Hypothalamus (tissue), 51 donors: ENCODE measurements around the gene XRCC1.
"Not testable (repeated sequence)": the region's sequence is repeated elsewhere in the genome, so short reads cannot be mapped to it uniquely, and the experiment has no call there.

ENCODE experiments used
- DNase-seq, 51 donors: peaks; one replicate each; lab custom pipeline; 2025; lab: John Stamatoyannopoulos, UW

Gene XRCC1

DNA sequence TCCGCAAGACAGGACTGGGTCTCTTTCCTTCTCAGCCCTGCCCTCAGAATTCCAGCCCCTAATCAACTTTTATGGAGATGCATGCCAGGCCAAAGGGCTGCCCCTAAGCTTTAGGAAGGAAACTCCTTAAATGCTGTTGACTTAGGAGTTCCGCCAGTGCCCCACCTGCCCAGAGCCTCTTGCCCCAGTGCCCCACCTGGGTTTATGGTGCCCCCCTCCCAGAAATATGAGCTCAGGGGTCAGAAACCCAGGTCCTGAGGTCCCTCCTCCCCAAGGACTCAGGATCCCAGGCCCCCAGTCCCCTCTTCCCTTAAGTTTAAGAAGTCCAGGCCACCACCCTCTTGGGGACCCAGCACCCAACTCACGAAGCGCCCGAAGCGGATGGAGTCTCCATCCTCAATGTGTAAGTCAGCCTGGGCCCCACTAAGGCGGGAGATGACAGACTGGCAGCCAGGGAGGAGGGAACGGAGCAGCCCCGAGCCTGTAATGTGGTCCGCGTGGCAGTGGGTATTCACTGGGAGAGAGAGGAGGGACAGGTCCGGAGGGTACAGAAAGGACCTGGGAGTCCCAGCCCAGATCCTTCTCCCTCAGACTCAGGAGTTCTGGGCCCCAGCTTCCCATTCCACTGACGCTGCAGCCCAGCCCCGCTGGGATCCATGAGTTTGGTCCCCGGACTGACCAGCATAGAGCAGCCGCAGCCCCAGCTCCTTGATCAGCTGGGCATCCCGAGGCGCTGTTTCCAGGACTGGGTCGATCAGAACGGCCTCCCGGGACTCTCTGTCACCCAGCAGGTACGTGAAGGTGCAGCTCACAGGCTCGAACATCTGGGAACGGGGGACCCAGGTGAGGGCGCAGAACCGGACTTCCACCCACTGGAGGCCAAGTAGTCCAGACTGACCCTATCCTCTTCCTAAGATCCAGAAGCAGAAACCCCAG lies 49.2 kb downstream of the XRCC1 start:
- peak in 18 of 51 donors; percentile 8 to 36 (median 22) for DNase-seq

DNA sequence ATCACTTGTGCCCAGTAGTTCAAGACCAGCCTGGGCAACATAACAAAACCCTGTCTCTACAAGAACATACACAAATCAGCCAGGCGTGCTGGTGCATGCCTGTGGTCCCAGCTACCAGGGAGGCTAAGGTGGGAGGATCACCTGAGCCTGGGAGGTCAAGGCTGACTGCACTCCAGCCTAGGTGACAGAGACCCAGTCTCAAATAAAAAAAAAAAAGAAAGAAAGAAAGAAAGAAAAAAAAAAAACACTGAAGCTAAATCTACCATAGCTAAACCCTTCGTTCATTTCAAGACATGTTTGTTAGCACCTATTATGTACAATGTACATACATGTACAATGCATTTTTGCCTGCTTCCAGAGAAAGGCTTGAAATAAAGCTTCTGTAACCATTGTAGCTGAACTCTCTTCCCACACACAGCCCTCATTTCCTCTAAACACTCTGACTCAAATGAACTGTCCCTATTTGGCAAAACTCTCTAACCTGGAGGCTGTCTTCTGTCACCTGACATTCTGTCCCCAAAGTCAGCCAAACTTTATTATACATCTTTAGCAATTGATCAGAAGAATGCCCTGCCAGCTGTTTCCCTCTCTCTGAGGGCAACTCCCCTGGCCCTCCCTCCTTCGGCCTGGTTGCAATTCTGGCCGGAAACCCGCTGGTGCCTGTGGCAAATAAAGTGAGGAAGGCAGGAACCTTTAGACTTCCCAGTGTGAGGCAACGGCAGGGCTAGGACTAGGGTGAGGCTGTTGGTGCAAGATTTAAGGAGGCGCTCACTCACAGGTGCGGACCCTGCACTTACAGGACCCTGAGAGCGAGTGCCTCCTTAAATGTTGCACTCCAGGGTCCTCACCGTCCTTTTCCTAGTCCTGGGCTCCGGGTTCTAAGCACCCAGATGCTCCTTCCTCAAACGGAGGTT lies 50.1 kb downstream of the XRCC1 start:
- peak in 23 of 51 donors; percentile 7 to 40 (median 18) for DNase-seq

GRCh38 chr19:43523696-43524095 lies 51.6 kb downstream of the XRCC1 start:
- DNase-seq, result not testable (repeated sequence)

- no peak for DNase-seq
These were observed 52.4 kb downstream of the XRCC1 start for GRCh38 chr19:43522929-43523328.

- DNase-seq, result peak in 45 of 51 donors; percentile 4 to 88 (median 56)
These were observed 55.8 kb downstream of the XRCC1 start for GRCh38 chr19:43519436-43520088.

- DNase-seq, result no peak
These were observed 57.3 kb downstream of the XRCC1 start for GRCh38 chr19:43518051-43518450.

- DNase-seq, result not testable (repeated sequence)
These were observed 62.9 kb downstream of the XRCC1 start for GRCh38 chr19:43512399-43512798.

DNA sequence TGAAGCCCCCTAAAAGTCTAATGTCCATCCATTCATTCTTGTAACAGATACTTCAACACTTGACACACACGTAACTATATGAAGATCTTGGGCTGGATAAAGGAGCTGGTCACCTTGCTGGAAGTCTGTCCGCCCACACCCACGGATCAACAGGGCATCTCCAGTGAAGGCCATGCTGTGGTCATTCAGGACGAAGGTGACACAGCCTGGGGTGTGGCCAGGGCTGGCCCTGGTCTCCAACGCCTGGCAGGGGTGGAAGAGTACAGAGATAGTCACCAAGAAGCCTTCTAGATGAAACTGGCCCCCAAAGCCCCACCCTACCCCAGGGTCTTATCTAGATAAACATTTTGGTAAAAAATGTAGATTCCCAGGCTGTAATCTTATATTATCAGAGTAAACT lies 64.0 kb downstream of the XRCC1 start:
- DNase-seq, result no peak

GRCh38 chr19:43510713-43511112 lies 64.6 kb downstream of the XRCC1 start:
- DNase-seq, result no peak

DNA sequence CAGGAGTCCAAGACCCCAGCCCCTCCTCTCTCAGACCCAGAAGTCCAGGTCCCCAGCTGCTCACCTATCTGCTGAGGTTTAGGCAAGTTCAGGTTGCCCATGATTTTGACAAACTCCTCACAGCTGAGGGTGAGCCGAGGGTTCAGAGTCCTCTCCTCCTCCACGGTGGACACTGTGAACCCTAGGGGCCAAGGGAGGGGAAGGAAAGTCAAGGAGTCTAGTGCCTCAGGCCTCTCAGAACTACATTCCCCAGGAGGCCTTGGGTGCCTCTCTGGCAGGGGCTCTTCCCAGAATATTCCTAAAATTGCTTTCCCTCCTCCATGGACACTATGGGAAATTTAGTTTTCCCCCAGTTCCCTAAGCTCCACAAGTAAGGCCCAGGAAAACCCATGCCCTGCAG lies 67.4 kb downstream of the XRCC1 start:
- no peak for DNase-seq

DNA sequence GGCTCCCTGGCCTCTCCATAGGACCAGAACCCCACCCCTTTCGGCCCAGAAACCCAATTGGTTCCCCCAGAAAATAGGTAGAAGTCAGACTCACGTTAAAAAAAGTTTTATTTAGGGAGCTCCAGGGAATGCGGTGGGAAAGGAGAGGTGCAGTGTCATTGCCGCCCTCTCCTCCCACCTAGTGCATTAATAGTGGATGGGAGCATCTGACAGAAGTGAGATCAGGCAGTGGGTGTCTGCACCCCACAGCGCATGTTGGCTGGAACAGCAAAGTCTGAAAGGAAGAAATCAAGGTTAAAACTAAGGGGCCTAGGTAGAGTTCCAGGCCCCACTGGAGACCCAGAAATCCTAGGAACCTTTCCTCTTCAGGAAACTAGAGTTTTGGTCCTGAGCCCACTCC lies 68.7 kb downstream of the XRCC1 start:
- peak in 1 of 51 donors; percentile 37 for DNase-seq

DNA sequence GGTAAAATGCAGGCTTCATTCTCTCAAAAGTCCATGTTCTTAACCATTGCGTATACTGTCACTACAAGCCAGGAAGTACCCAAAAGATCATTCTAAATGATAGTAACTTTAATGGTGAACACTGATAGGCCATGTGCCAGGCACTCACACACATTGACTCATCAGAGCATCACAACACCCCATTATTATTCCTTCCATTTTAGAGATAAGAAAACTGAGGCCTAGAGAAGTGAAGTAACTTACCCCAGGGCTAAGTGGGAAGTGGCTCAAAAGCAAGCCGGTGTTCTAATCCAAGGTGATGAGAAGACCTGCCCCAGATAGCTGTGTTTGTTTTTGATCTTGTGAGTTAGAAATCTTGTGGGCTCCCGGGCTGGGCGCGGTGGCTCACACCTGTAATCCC lies 69.4 kb downstream of the XRCC1 start:
- DNase-seq, result no peak

- DNase-seq, result no peak
These were observed 70.2 kb downstream of the XRCC1 start for GRCh38 chr19:43505186-43505456.

GRCh38 chr19:43504426-43505185 lies 70.7 kb downstream of the XRCC1 start, which contains the start of gene PHLDB3:
Gene PHLDB3, minus strand, starts transcription at chr19:43504746. Its CDS starts 628 bp downstream, at chr19:43504118.
- DNase-seq, result peak in 16 of 51 donors; percentile 19 to 62 (median 42)

DNA sequence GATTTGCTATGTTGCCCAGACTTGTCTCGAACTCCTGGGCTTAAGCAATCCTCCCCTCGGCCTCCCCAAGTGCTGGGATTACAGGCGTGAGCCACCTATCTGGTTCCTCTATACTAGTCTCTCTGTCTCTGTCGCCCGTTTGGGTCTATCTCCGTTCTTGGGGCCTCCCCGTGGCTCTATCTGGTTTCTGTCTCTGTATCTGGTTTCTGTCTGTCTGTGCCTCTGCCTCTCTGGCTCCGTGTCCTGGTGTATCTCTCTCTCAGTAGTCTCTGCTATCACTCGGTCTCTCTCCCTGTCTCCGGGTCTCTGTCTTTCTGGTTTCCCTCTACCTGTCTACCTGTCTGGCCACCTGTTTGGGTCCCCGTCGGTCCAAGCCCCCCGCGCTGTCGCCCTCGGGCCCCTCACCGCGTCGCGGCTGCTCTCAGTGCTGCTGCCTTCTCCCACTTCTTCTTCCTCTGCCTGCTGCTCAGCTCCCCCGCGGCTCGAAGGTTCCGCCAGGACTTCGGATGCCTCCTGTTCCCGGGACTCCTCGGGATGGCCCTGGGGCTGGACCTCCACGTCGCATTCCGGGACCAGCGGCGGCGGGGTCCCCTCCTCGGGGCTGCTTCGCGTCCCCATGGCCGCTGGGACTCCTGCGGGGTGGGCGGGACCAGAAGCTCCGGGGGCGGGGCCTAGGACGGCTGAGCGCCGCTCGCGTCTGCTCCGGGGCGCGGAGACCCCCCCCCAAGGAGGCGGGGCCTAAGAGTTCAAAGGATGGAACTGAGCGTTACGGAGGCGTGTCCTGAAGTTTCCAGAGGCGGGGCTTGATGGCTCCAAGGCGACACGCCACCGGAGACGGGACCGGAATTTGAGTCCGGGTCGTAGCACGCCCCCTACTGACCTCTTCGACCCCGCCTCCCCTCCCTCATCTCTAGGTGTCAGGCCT lies 71.6 kb downstream of the XRCC1 start:
- peak; percentile 35 to 97 (median 88) for DNase-seq

GRCh38 chr19:43502419-43502976 lies 72.8 kb downstream of the XRCC1 start:
- DNase-seq, result no peak

DNA sequence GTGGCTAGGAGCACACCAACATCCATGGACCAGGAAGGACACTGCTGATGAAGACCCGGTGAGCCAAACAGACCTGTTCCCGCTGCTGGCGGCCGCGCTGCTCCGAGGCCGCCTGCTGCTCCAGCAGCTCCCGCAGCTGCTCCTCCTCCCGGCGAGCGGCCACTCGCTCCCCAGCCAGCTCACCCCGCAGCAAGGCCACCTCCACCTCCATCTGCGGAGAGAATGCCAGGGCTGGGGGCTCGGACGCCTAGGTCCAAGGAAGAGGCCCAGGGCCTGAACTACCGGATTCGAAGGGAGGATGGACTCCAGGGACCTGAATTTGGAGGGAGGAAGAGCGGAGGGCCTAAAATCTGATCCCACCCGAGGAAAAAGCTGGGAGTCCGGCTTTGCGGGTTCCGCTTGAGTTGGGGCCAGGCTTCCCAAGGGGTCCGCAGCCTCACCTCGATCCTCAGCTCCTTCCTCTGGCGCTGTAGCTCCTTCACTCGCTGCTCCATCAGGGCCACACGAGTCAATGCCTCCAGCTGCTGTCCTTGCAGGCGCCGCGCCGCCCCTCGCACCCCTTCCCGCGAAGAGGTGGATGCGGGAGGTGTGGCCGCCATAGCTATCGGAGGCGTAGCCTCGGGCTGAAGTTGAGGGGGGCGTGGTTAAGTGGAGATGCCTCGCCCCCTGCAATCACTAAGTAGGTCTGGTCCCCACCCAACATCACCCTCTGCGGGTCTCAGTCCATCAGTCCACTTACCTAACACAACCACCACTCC lies 73.5 kb downstream of the XRCC1 start:
- DNase-seq, result no peak

DNA sequence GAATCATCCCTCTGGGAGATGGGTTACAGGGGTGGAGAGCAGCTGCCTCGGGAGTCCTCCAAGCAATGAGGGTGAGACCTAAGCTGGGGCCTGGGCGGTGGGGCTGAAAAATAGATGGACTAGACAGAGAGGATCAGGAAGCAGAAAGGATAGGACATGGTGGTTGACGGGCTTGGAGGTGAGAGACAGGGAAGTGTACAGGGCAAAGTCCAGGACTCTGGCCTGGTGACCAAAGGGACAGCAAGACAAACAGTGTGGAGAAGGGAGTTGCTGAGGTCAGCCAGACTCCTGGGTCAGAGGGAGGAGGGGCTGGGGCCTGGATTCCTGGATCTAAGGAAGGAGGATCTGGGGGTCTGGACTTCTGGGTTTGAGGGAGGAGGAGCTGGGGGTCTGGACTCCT lies 76.3 kb downstream of the XRCC1 start:
- no peak for DNase-seq
